Measurements from ENCODE around the gene NUTM1. TPM values are rescaled to one million over a fixed set of nuclear protein-coding genes. Genes with fewer than 3 reads are reported as not detected.

Gene NUTM1
- total and polyA plus RNA-seq, 2 of the 13 experiments (the other 11 are each of a cell fraction or from before 2014, with no cell fraction given): not detected

DNA sequence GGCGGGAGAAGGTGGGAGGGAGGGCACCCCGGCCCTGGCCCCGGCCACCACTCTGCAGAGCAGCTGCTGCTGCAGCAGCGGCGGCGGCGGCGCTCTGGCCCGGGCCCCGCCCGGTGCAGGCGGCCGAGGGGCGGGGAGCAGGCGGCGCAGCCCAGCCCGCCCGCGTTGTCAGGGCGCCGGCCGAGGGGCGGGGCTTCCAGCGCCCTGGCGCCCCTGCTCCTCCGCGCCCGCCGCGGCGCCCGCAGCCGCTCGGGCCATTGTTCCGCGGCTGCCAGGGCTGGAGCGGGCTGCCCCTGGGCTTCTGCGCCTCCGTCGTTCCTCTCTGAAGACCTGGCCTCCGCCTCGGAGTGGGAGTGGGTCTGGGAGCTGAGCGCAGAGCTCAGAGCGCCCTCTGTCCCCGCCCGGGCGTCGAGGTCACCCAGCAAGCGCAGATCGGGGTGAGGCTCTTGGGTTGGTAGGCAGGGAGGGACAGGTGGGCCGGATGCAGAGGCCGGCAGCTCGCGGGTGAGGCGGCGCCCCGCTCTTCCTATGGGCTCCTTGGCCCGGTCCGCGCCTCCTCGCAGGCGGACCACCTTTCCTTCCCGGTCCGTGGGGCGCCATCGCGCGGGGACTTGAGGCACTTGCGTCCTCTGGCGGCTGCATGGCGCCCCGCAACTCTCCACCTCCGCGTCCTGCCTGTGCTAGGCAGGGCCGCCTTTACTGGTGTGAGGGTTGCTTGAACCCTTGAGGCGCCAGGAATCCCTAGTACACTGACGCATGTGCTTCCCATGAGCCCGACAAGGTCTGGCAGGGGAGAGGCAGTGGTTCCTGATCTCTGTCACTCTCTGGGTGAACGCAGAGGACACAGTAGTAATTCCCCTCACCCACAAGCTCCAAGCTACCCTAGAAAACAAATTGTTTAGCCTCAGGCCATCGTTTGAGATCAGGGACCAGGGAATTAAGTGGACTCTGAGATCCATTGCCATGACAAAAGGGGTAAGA lies 24.3 kb downstream of the NUTM1 start, which contains the start of gene LPCAT4 (continued):
- TF ChIP-seq, protein P1, sequence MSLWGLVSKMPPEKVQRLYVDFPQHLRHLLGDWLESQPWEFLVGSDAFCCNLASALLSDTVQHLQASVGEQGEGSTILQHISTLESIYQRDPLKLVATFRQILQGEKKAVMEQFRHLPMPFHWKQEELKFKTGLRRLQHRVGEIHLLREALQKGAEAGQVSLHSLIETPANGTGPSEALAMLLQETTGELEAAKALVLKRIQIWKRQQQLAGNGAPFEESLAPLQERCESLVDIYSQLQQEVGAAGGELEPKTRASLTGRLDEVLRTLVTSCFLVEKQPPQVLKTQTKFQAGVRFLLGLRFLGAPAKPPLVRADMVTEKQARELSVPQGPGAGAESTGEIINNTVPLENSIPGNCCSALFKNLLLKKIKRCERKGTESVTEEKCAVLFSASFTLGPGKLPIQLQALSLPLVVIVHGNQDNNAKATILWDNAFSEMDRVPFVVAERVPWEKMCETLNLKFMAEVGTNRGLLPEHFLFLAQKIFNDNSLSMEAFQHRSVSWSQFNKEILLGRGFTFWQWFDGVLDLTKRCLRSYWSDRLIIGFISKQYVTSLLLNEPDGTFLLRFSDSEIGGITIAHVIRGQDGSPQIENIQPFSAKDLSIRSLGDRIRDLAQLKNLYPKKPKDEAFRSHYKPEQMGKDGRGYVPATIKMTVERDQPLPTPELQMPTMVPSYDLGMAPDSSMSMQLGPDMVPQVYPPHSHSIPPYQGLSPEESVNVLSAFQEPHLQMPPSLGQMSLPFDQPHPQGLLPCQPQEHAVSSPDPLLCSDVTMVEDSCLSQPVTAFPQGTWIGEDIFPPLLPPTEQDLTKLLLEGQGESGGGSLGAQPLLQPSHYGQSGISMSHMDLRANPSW (CRISPR knock-in tag; IDR thresholded peaks at IDR 0.05; ENCODE audit: borderline replicate concordance): no peak
- TF ChIP-seq, protein P2, sequence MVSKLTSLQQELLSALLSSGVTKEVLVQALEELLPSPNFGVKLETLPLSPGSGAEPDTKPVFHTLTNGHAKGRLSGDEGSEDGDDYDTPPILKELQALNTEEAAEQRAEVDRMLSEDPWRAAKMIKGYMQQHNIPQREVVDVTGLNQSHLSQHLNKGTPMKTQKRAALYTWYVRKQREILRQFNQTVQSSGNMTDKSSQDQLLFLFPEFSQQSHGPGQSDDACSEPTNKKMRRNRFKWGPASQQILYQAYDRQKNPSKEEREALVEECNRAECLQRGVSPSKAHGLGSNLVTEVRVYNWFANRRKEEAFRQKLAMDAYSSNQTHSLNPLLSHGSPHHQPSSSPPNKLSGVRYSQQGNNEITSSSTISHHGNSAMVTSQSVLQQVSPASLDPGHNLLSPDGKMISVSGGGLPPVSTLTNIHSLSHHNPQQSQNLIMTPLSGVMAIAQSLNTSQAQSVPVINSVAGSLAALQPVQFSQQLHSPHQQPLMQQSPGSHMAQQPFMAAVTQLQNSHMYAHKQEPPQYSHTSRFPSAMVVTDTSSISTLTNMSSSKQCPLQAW (CRISPR knock-in tag; IDR thresholded peaks at IDR 0.05): peak; percentile 76; the same call in 1 of the 2 replicates
- TF ChIP-seq, protein P3, sequence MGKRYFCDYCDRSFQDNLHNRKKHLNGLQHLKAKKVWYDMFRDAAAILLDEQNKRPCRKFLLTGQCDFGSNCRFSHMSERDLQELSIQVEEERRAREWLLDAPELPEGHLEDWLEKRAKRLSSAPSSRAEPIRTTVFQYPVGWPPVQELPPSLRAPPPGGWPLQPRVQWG (CRISPR knock-in tag; IDR thresholded peaks at IDR 0.05; ENCODE audit: borderline replicate concordance, low read depth): no peak
- TF ChIP-seq, protein P4, sequence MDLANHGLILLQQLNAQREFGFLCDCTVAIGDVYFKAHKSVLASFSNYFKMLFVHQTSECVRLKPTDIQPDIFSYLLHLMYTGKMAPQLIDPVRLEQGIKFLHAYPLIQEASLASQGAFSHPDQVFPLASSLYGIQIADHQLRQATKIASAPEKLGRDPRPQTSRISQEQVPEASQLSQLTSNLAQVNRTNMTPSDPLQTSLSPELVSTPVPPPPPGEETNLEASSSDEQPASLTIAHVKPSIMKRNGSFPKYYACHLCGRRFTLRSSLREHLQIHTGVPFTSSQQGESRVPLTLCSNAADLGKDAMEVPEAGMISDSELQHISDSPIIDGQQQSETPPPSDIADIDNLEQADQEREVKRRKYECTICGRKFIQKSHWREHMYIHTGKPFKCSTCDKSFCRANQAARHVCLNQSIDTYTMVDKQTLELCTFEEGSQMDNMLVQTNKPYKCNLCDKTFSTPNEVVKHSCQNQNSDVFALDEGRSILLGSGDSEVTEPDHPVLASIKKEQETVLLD (CRISPR knock-in tag; IDR thresholded peaks at IDR 0.05; ENCODE audit: low read depth): 0 out of 2 replicates have a peak, but pooled peaks have one; percentile 63
- TF ChIP-seq, protein P5, sequence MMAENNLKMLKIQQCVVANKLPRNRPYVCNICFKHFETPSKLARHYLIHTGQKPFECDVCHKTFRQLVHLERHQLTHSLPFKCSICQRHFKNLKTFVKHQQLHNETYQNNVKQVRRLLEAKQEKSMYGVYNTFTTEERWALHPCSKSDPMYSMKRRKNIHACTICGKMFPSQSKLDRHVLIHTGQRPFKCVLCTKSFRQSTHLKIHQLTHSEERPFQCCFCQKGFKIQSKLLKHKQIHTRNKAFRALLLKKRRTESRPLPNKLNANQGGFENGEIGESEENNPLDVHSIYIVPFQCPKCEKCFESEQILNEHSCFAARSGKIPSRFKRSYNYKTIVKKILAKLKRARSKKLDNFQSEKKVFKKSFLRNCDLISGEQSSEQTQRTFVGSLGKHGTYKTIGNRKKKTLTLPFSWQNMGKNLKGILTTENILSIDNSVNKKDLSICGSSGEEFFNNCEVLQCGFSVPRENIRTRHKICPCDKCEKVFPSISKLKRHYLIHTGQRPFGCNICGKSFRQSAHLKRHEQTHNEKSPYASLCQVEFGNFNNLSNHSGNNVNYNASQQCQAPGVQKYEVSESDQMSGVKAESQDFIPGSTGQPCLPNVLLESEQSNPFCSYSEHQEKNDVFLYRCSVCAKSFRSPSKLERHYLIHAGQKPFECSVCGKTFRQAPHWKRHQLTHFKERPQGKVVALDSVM (CRISPR knock-in tag; IDR thresholded peaks at IDR 0.05): peak; percentile 69; the same call in 1 of the 2 replicates
- TF ChIP-seq ZNF776 (CRISPR knock-in tag; IDR thresholded peaks at IDR 0.05) (peak; percentile 73; the same call in 1 of the 2 replicates), XRCC5 (optimal IDR thresholded peaks at IDR 0.05; ENCODE audit: low read length) (no peak), ZMYM3 (CRISPR knock-in tag; IDR thresholded peaks at IDR 0.05) (peak; percentile 75; the same call in 1 of the 2 replicates), ZNF768 (CRISPR knock-in tag; IDR thresholded peaks at IDR 0.05) (peak; percentile 81)
- TF ChIP-seq, protein P6, sequence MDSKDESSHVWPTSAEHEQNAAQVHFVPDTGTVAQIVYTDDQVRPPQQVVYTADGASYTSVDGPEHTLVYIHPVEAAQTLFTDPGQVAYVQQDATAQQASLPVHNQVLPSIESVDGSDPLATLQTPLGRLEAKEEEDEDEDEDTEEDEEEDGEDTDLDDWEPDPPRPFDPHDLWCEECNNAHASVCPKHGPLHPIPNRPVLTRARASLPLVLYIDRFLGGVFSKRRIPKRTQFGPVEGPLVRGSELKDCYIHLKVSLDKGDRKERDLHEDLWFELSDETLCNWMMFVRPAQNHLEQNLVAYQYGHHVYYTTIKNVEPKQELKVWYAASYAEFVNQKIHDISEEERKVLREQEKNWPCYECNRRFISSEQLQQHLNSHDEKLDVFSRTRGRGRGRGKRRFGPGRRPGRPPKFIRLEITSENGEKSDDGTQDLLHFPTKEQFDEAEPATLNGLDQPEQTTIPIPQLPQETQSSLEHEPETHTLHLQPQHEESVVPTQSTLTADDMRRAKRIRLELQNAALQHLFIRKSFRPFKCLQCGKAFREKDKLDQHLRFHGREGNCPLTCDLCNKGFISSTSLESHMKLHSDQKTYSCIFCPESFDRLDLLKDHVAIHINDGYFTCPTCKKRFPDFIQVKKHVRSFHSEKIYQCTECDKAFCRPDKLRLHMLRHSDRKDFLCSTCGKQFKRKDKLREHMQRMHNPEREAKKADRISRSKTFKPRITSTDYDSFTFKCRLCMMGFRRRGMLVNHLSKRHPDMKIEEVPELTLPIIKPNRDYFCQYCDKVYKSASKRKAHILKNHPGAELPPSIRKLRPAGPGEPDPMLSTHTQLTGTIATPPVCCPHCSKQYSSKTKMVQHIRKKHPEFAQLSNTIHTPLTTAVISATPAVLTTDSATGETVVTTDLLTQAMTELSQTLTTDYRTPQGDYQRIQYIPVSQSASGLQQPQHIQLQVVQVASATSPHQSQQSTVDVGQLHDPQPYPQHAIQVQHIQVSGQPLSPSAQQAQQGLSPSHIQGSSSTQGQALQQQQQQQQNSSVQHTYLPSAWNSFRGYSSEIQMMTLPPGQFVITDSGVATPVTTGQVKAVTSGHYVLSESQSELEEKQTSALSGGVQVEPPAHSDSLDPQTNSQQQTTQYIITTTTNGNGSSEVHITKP (CRISPR knock-in tag; IDR thresholded peaks at IDR 0.05; ENCODE audit: low read depth): peak; percentile 58; the same call in 1 of the 2 replicates
